MM.1S (cell line): Measurements from ENCODE around the gene NUP133.

Source experiments
- DNase-seq: peaks from one replicate; pipeline ENCODE4 v3.0.0-alpha.2; 2015
- H2AFZ ChIP-seq: fragments of 300-600 bp; sonication (generic); 2 replicates; pipeline ENCODE4 v1.6.0; 2016; ENCODE audit warnings: antibody characterized with exemption, low read length
- H3F3A ChIP-seq: fragments of 300-600 bp; sonication (generic); 2 replicates; pipeline ENCODE4 v1.6.1; 2016; ENCODE audit warnings: mild to moderate bottlenecking, antibody characterized with exemption, low read length, moderate library complexity, mixed read lengths; ENCODE audit not compliant: insufficient read depth
- H3K27ac ChIP-seq: fragments of 300-600 bp; sonication (generic); 2 replicates; pipeline ENCODE4 v1.5.1; 2016; ENCODE audit warnings: mild to moderate bottlenecking, low read length
- H3K27me3 ChIP-seq: fragments of 300-600 bp; sonication (generic); replicated peaks from 2 replicates; pipeline ENCODE4 v1.6.0; 2016; ENCODE audit warnings: low read length; ENCODE audit not compliant: insufficient read depth
- H3K36me3 ChIP-seq: fragments of 300-600 bp; sonication (generic); replicated peaks from 2 replicates; pipeline ENCODE4 v1.6.1; 2016; ENCODE audit warnings: mild to moderate bottlenecking, low read length, mixed read lengths; ENCODE audit not compliant: insufficient read depth
- H3K4me1 ChIP-seq: fragments of 300-600 bp; sonication (generic); 2 replicates; pipeline ENCODE4 v1.6.1; 2016; ENCODE audit warnings: low read length, mixed read lengths
- H3K4me2 ChIP-seq: fragments of 300-600 bp; sonication (generic); 2 replicates; pipeline ENCODE4 v1.6.0; 2016; ENCODE audit warnings: low read depth, low read length
- H3K4me3 ChIP-seq: fragments of 300-600 bp; sonication (generic); 2 replicates; pipeline ENCODE4 v1.5.1; 2016; ENCODE audit warnings: low read length, mixed read lengths
- H3K79me2 ChIP-seq: fragments of 300-600 bp; sonication (generic); 2 replicates; pipeline ENCODE4 v1.6.1; 2016; ENCODE audit warnings: mixed run types, low read length, mixed read lengths
- H3K9ac ChIP-seq: fragments of 300-600 bp; sonication (generic); 2 replicates; pipeline ENCODE4 v1.6.1; 2016; ENCODE audit warnings: low read length, mixed read lengths
- H3K9me2 ChIP-seq: fragments of 300-600 bp; sonication (generic); replicated peaks from 2 replicates; pipeline ENCODE4 v1.6.1; 2016; ENCODE audit warnings: mild to moderate bottlenecking, low read length, mixed read lengths; ENCODE audit not compliant: insufficient read depth
- H3K9me3 ChIP-seq: fragments of 300-600 bp; sonication (generic); replicated peaks from 2 replicates; pipeline ENCODE4 v1.6.1; 2016; ENCODE audit warnings: mild to moderate bottlenecking, low read length, mixed read lengths; ENCODE audit not compliant: insufficient read depth
- H4K20me1 ChIP-seq: fragments of 300-600 bp; sonication (generic); 2 replicates; pipeline ENCODE4 v1.6.1; 2016; ENCODE audit warnings: mild to moderate bottlenecking, low read length, moderate library complexity, mixed read lengths; ENCODE audit not compliant: insufficient read depth
- EZH2 ChIP-seq: fragments of 300-600 bp; sonication (generic); optimal IDR thresholded peaks from 2 replicates; pipeline ENCODE3; 2017; ENCODE audit warnings: low read depth, mild to moderate bottlenecking, antibody characterized with exemption, low read length, mixed read lengths
- EZH2phosphoT487 ChIP-seq: fragments of 300-600 bp; sonication (generic); IDR thresholded peaks from 2 replicates; pipeline ENCODE4 v1.6.1; 2018; ENCODE audit warnings: antibody characterized with exemption, low read length
- TF ChIP-seq, protein P1 (sequence below): fragments of 300-600 bp; sonication (generic); IDR thresholded peaks from 2 replicates; pipeline ENCODE4 v1.5.1; 2016; ENCODE audit warnings: antibody characterized with exemption, low read length, mixed read lengths

NUP133 gene

DNA sequence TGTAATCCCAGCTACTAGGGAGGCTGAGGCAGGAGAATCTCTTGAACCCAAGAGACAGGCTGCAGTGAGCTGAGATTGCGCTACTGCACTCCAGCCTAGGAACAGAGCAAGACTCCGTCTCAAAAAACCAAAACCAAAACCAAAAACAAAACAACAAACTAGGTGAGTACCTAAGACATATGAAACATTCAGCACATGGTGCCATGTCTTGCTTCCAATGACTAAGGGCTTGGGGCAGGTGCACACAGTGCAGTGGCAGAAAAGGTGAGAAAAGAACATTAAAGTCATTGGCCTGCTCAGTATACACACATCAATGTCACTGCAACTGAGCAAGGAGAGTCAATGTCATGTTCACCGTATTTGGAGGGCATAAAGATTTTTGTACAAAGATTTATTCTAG, 70.1 kb downstream of the NUP133 start:
- H3K27me3 ChIP-seq, result 0 out of 2 replicates have a peak, but pooled peaks cover 10% of the 10 kb centered on the region

DNA sequence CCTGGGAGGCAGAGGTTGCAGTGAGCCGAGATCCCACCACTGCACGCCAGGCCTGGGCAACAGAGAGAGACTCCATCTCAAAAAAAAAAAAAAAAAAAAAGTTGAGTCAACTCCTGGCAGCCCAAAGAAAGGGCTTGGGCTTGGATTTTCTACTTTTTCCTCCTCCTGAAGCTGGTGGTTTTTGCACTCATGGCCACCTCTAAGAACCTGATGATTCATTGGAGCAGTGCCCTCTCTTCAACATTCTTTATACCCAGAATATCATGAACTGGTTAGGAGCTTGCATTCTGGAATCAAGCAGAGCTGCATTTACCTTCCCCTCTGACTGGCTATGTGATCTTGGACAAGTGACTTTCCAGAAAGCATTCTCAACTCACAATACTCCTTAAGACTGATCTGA, 70.7 kb downstream of the NUP133 start:
- Histone ChIP-seq H2AFZ (no peak overlapping the region), H3K27ac (no peak overlapping the region), H3F3A (peaks cover 18% of the 10 kb centered on the region), H3K9me3 (no peaks in the 10 kb centered on the region), H3K27me3 (0 out of 2 replicates have a peak, but pooled peaks cover 12% of the 10 kb centered on the region), H3K4me3 (no peak overlapping the region), H3K4me1 (peaks cover 28% of the 10 kb centered on the region), H3K9me2 (no peaks in the 10 kb centered on the region), H3K36me3 (0 out of 2 replicates have a peak, but pooled peaks cover 6% of the 10 kb centered on the region), H4K20me1 (no peaks in the 10 kb centered on the region; the same call in 1 of the 2 replicates), H3K9ac (no peak overlapping the region), H3K4me2 (no peak overlapping the region), H3K79me2 (no peaks in the 10 kb centered on the region)
- TF ChIP-seq EZH2, result no peak
- TF ChIP-seq, protein P1, sequence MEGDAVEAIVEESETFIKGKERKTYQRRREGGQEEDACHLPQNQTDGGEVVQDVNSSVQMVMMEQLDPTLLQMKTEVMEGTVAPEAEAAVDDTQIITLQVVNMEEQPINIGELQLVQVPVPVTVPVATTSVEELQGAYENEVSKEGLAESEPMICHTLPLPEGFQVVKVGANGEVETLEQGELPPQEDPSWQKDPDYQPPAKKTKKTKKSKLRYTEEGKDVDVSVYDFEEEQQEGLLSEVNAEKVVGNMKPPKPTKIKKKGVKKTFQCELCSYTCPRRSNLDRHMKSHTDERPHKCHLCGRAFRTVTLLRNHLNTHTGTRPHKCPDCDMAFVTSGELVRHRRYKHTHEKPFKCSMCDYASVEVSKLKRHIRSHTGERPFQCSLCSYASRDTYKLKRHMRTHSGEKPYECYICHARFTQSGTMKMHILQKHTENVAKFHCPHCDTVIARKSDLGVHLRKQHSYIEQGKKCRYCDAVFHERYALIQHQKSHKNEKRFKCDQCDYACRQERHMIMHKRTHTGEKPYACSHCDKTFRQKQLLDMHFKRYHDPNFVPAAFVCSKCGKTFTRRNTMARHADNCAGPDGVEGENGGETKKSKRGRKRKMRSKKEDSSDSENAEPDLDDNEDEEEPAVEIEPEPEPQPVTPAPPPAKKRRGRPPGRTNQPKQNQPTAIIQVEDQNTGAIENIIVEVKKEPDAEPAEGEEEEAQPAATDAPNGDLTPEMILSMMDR, result no peak
- TF ChIP-seq EZH2phosphoT487, result no peak
- DNase-seq, result no peak

More for the DNA sequence above, 70.1 kb downstream of the NUP133 start:
- Histone ChIP-seq H2AFZ (no peak overlapping the region), H4K20me1 (no peaks in the 10 kb centered on the region; the same call in 1 of the 2 replicates), H3K79me2 (no peaks in the 10 kb centered on the region), H3F3A (peaks cover 18% of the 10 kb centered on the region), H3K4me1 (peaks cover 28% of the 10 kb centered on the region), H3K4me2 (no peak overlapping the region), H3K9me2 (no peaks in the 10 kb centered on the region), H3K9ac (no peak overlapping the region), H3K27ac (no peak overlapping the region), H3K36me3 (0 out of 2 replicates have a peak, but pooled peaks cover 6% of the 10 kb centered on the region), H3K4me3 (no peak overlapping the region), H3K9me3 (no peaks in the 10 kb centered on the region)
- DNase-seq, result peak; percentile 48
- TF ChIP-seq, protein P1, result no peak
- no peak for TF ChIP-seq EZH2phosphoT487
- TF ChIP-seq EZH2, result no peak

- no peak overlapping the region for H3K27ac ChIP-seq
- H3K4me1 ChIP-seq, result peaks cover 17% of the 10 kb centered on the region
- H3K9me3 ChIP-seq, result no peaks in the 10 kb centered on the region
- H3F3A ChIP-seq, result peaks cover 7% of the 10 kb centered on the region
- no peak overlapping the region for H2AFZ ChIP-seq
- H3K36me3 ChIP-seq, result 0 out of 2 replicates have a peak, but pooled peaks cover 6% of the 10 kb centered on the region
- no peaks in the 10 kb centered on the region for H3K9me2 ChIP-seq
- H4K20me1 ChIP-seq, result no peaks in the 10 kb centered on the region; the same call in 1 of the 2 replicates
- no peak overlapping the region for H3K4me3 ChIP-seq
- H3K79me2 ChIP-seq, result no peaks in the 10 kb centered on the region
- H3K4me2 ChIP-seq, result no peak overlapping the region
- H3K9ac ChIP-seq, result no peak overlapping the region
- no peak for DNase-seq
- no peak for TF ChIP-seq EZH2phosphoT487
- no peak for TF ChIP-seq EZH2
- TF ChIP-seq, protein P1, result no peak
- 0 out of 2 replicates have a peak, but pooled peaks cover 12% of the 10 kb centered on the region for H3K27me3 ChIP-seq
Observed at GRCh38 chr1:229436201-229436600, 71.9 kb downstream of the NUP133 start.
